GM23338 (cell line): Measurements from ENCODE around the gene RPLP2. TPM values are rescaled to one million over a fixed set of nuclear protein-coding genes. Genes with fewer than 3 reads are reported as not detected.

ENCODE experiments used
- ATAC-seq: fragments of 200-7000 bp; cut with Tn5 transposase; 3 replicates; pipeline ENCODE4 v1.9.1; 2020
- DNase-seq: peaks from one replicate; pipeline ENCODE4 v3.0.0-alpha.2; 2015; ENCODE audit warnings: low spot score
- H2AFZ ChIP-seq: fragments of 200-600 bp; sonication (generic); 2 replicates; pipeline ENCODE4 v1.8.0; 2016; ENCODE audit warnings: antibody characterized with exemption, mild to moderate bottlenecking, moderate library complexity
- H3F3A ChIP-seq: fragments of 200-600 bp; sonication (generic); replicated peaks from 2 replicates; pipeline ENCODE4 v1.8.0; 2017; ENCODE audit warnings: antibody characterized with exemption, mixed run types, low read depth
- H3K27ac ChIP-seq: fragments of 200-600 bp; sonication (generic); 2 replicates; pipeline ENCODE4 v1.6.1; 2016; ENCODE audit warnings: low read depth
- H3K27me3 ChIP-seq: fragments of 200-600 bp; sonication (generic); 2 replicates; pipeline ENCODE4 v1.8.0; 2016; ENCODE audit warnings: mild to moderate bottlenecking, mixed run types, moderate library complexity; ENCODE audit not compliant: insufficient read depth
- H3K36me3 ChIP-seq: fragments of 200-600 bp; sonication (generic); 2 replicates; pipeline ENCODE4 v1.8.0; 2016; ENCODE audit warnings: mild to moderate bottlenecking; ENCODE audit not compliant: insufficient read depth
- H3K4me1 ChIP-seq: fragments of 200-600 bp; sonication (generic); 2 replicates; pipeline ENCODE4 v1.8.0; 2016; ENCODE audit warnings: mild to moderate bottlenecking, moderate library complexity; ENCODE audit not compliant: insufficient read depth
- H3K4me2 ChIP-seq: fragments of 200-600 bp; sonication (generic); 2 replicates; pipeline ENCODE4 v1.7.1; 2017; ENCODE audit warnings: mixed run types
- H3K4me3 ChIP-seq: fragments of 200-600 bp; sonication (generic); 2 replicates; pipeline ENCODE4 v1.6.1; 2016; ENCODE audit warnings: mixed run types
- H3K79me2 ChIP-seq: fragments of 200-600 bp; sonication (generic); replicated peaks from 2 replicates; pipeline ENCODE4 v1.8.0; 2017; ENCODE audit warnings: mild to moderate bottlenecking; ENCODE audit not compliant: insufficient read depth
- H3K9me2 ChIP-seq: fragments of 200-600 bp; sonication (generic); 2 replicates; pipeline ENCODE4 v1.8.0; 2017; ENCODE audit not compliant: insufficient read depth
- H4K20me1 ChIP-seq: fragments of 200-600 bp; sonication (generic); replicated peaks from 2 replicates; pipeline ENCODE4 v1.8.0; 2017; ENCODE audit warnings: mild to moderate bottlenecking; ENCODE audit not compliant: insufficient read depth
- H3K27ac Mint-ChIP-seq: 2 replicates; pipeline ENCODE4 v1.8.0; 2020; ENCODE audit warnings: inconsistent platforms, mild to moderate bottlenecking, moderate library complexity, mixed read lengths
- H3K27me3 Mint-ChIP-seq: 3 replicates; pipeline ENCODE4 v1.8.0; 2022; ENCODE audit warnings: low read depth, mild to moderate bottlenecking, moderate library complexity, mixed read lengths, inconsistent platforms; ENCODE audit not compliant: insufficient read depth, poor library complexity
- H3K36me3 Mint-ChIP-seq: 3 replicates; pipeline ENCODE4 v1.8.0; 2021; ENCODE audit warnings: low read depth, mild to moderate bottlenecking, inconsistent platforms, moderate library complexity, mixed read lengths
- H3K4me1 Mint-ChIP-seq: 3 replicates; pipeline ENCODE4 v1.8.0; 2020; ENCODE audit warnings: mild to moderate bottlenecking, inconsistent platforms, mixed read lengths
- H3K4me3 Mint-ChIP-seq: 3 replicates; pipeline ENCODE4 v1.8.0; 2021; ENCODE audit warnings: moderate library complexity, mild to moderate bottlenecking, inconsistent platforms, mixed read lengths
- H3K9me3 Mint-ChIP-seq: 3 replicates; pipeline ENCODE4 v1.8.0; 2020; ENCODE audit warnings: moderate library complexity, mild to moderate bottlenecking, inconsistent platforms, mixed read lengths
- CREB1 ChIP-seq: fragments of 250-450 bp; sonication (Bioruptor Pico); IDR thresholded peaks from 2 replicates; pipeline ENCODE4 v1.5.0; 2020; ENCODE audit warnings: low read depth, mild to moderate bottlenecking, moderate library complexity
- CTCF ChIP-seq, 2 experiments: fragments of 200-600 bp in 1 of 2; sonication (generic) in 1 of 2; conservative IDR thresholded peaks; 2 replicates each; pipeline versions ENCODE4 v1.5.1 to v1.6.1; 2016 to 2017; ENCODE audit warnings: antibody characterized with exemption in 2 of 2, low read depth in 2 of 2, mild to moderate bottlenecking in 2 of 2, moderate library complexity in 1 of 2
- JUNB ChIP-seq: IDR thresholded peaks from one replicate; pipeline ENCODE4 v1.6.1; 2016; ENCODE audit warnings: antibody characterized with exemption; ENCODE audit not compliant: unreplicated experiment
- POLR2AphosphoS5 ChIP-seq: IDR thresholded peaks from 2 replicates; pipeline ENCODE4 v1.6.1; 2016; ENCODE audit warnings: antibody characterized with exemption, low read depth
- STAT1 ChIP-seq: IDR thresholded peaks from one replicate; pipeline ENCODE4 v1.6.1; 2016; ENCODE audit warnings: antibody characterized with exemption; ENCODE audit not compliant: unreplicated experiment
- ZNF114 ChIP-seq: fragments of 250-450 bp; sonication (Bioruptor Pico); IDR thresholded peaks from 2 replicates; pipeline ENCODE4 v1.5.0; 2020; ENCODE audit warnings: mild to moderate bottlenecking, moderate library complexity
- ZNF331 ChIP-seq: fragments of 250-450 bp; sonication (Bioruptor Pico); IDR thresholded peaks from 2 replicates; pipeline ENCODE4 v1.5.0; 2020; ENCODE audit warnings: low read depth, mild to moderate bottlenecking, moderate library complexity
- polyA plus RNA-seq: library from polyadenylated mRNA; unstranded; fragments of >200 nt; fragmentation: Nextera tagmentation; extraction: Ambion mirVana; gene quantifications from 2 replicates; pipeline ENCODE4 v1.2.1, GENCODE V29; 2016
- total RNA-seq: library from RNA; depleted of rRNA; stranded (reverse); fragments of >200 nt; shearing (Covaris generic); gene quantifications from 2 replicates; pipeline ENCODE4 v1.2.3, GENCODE V29; 2014
- TF ChIP-seq, protein P1 (sequence below): fragments of 250-450 bp; sonication (Bioruptor Pico); IDR thresholded peaks from 2 replicates; pipeline ENCODE4 v1.5.0; 2020; ENCODE audit warnings: mild to moderate bottlenecking, moderate library complexity

The RPLP2 gene
- total and polyA plus RNA-seq, 2 experiments from 2014 or later, result 518 to 1,782 TPM

- DNase-seq, result no peak
- H3K4me2 ChIP-seq, result no peak overlapping the region
- Mint-ChIP-seq H3K4me1 (peaks cover 12% of the 10 kb centered on the region; the same call in 2 of the 3 replicates), H3K36me3 (peaks cover 2% of the 10 kb centered on the region; the same call in 1 of the 3 replicates), H3K9me3 (no peaks in the 10 kb centered on the region), H3K4me3 (no peak overlapping the region), H3K27me3 (peaks cover 11% of the 10 kb centered on the region), H3K27ac (no peak overlapping the region)
- H3K27ac ChIP-seq, result no peak overlapping the region
- H3K4me1 ChIP-seq, result peaks cover 15% of the 10 kb centered on the region; the same call in 1 of the 2 replicates
- no peaks in the 10 kb centered on the region for H4K20me1 ChIP-seq
- H3K9me2 ChIP-seq, result no peaks in the 10 kb centered on the region
- ATAC-seq, result no peak
- no peaks in the 10 kb centered on the region for H3K36me3 ChIP-seq
- H3K27me3 ChIP-seq, result no peaks in the 10 kb centered on the region
- no peak overlapping the region for H3K4me3 ChIP-seq
- H3F3A ChIP-seq, result peaks cover 20% of the 10 kb centered on the region; the same call in 1 of the 2 replicates
- no peak for TF ChIP-seq STAT1
- no peak for TF ChIP-seq POLR2AphosphoS5
- no peak for TF ChIP-seq JUNB
- no peak for TF ChIP-seq CREB1 (CRISPR knock-in tag)
- TF ChIP-seq ZNF331 (CRISPR knock-in tag), result no peak
- TF ChIP-seq, protein P1, sequence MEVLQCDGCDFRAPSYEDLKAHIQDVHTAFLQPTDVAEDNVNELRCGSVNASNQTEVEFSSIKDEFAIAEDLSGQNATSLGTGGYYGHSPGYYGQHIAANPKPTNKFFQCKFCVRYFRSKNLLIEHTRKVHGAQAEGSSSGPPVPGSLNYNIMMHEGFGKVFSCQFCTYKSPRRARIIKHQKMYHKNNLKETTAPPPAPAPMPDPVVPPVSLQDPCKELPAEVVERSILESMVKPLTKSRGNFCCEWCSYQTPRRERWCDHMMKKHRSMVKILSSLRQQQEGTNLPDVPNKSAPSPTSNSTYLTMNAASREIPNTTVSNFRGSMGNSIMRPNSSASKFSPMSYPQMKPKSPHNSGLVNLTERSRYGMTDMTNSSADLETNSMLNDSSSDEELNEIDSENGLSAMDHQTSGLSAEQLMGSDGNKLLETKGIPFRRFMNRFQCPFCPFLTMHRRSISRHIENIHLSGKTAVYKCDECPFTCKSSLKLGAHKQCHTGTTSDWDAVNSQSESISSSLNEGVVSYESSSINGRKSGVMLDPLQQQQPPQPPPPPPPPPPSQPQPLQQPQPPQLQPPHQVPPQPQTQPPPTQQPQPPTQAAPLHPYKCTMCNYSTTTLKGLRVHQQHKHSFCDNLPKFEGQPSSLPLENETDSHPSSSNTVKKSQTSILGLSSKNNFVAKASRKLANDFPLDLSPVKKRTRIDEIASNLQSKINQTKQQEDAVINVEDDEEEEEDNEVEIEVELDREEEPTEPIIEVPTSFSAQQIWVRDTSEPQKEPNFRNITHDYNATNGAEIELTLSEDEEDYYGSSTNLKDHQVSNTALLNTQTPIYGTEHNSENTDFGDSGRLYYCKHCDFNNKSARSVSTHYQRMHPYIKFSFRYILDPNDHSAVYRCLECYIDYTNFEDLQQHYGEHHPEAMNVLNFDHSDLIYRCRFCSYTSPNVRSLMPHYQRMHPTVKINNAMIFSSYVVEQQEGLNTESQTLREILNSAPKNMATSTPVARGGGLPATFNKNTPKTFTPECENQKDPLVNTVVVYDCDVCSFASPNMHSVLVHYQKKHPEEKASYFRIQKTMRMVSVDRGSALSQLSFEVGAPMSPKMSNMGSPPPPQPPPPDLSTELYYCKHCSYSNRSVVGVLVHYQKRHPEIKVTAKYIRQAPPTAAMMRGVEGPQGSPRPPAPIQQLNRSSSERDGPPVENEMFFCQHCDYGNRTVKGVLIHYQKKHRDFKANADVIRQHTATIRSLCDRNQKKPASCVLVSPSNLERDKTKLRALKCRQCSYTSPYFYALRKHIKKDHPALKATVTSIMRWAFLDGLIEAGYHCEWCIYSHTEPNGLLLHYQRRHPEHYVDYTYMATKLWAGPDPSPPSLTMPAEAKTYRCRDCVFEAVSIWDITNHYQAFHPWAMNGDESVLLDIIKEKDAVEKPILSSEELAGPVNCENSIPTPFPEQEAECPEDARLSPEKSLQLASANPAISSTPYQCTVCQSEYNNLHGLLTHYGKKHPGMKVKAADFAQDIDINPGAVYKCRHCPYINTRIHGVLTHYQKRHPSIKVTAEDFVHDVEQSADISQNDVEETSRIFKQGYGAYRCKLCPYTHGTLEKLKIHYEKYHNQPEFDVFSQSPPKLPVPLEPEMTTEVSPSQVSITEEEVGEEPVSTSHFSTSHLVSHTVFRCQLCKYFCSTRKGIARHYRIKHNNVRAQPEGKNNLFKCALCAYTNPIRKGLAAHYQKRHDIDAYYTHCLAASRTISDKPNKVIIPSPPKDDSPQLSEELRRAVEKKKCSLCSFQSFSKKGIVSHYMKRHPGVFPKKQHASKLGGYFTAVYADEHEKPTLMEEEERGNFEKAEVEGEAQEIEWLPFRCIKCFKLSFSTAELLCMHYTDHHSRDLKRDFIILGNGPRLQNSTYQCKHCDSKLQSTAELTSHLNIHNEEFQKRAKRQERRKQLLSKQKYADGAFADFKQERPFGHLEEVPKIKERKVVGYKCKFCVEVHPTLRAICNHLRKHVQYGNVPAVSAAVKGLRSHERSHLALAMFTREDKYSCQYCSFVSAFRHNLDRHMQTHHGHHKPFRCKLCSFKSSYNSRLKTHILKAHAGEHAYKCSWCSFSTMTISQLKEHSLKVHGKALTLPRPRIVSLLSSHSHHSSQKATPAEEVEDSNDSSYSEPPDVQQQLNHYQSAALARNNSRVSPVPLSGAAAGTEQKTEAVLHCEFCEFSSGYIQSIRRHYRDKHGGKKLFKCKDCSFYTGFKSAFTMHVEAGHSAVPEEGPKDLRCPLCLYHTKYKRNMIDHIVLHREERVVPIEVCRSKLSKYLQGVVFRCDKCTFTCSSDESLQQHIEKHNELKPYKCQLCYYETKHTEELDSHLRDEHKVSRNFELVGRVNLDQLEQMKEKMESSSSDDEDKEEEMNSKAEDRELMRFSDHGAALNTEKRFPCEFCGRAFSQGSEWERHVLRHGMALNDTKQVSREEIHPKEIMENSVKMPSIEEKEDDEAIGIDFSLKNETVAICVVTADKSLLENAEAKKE (CRISPR knock-in tag), result no peak
- no peak for TF ChIP-seq CTCF (conservative IDR thresholded peaks at IDR 0.05; ENCODE audit: low read depth in 2 of 2)
- TF ChIP-seq ZNF114 (CRISPR knock-in tag), result no peak
- H3K79me2 ChIP-seq, result no peaks in the 10 kb centered on the region; the same call in 1 of the 2 replicates
- H2AFZ ChIP-seq, result no peak overlapping the region
These were observed 8.5 kb upstream of the RPLP2 start for GRCh38 chr11:801097-801780.
